Right renal pelvis (tissue), 4 donors: Measurements from ENCODE around the gene IPO5. TPM values are rescaled to one million over a fixed set of nuclear protein-coding genes. Genes with fewer than 3 reads are reported as not detected.
"Not testable (repeated sequence)": the region's sequence is repeated elsewhere in the genome, so short reads cannot be mapped to it uniquely, and the experiment has no call there.

ENCODE experiments used
- DNase-seq, 4 donors: peaks; one replicate each; pipeline ENCODE4 v3.0.0-alpha.2; 2013; ENCODE audit warnings: low read depth in 4 of 4, low spot score in 3 of 4, missing footprints in 1 of 4
- polyA plus RNA-seq, 4 donors: library from polyadenylated mRNA; unstranded; fragments of 120-200 nt; gene quantifications; one replicate each; pipeline ENCODE4 v1.2.1, GENCODE V29; 2013; ENCODE audit not compliant: insufficient read length in 4 of 4

The IPO5 gene
- polyA plus RNA-seq, 4 donors: 160 to 180 (median 178) TPM

DNA sequence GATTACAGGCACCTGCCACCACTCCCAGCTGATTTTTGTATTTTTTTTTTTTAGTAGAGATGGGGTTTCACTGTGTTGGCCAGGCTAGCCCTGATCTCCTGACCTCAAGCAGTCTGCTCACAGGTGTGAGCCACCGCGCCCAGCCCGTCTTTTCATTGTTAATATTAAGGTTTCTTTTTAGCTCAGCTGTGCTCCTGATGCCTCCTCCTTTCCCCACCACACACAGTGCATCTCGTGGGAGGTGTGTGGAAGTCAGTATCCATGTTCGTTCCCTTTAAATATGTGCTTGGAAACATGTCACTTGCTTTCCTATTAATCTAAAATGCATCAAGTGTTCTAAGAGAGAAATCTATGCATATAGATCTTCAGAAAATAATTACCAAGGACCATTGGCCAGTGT, 53.5 kb downstream of the IPO5 start:
- DNase-seq: no peak

DNA sequence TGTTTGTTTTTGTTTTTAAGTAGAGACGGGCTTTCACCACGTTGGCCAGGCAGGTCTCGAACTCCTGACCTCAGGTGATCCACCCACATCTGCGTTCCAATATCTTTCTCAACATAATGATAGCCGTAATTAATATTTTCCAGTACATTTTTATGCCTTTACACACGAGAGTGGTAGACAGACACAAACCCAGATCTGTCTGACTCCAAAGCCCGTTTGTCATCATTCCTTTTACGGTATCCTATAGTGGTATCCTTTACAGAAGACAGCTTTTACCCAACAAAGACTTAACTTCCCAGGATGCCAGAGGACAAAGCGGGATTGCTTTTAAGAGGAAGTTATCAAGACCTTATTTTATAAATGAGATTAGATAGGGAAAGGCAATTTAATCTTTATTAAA, 59.8 kb downstream of the IPO5 start:
- DNase-seq: no peak

DNA sequence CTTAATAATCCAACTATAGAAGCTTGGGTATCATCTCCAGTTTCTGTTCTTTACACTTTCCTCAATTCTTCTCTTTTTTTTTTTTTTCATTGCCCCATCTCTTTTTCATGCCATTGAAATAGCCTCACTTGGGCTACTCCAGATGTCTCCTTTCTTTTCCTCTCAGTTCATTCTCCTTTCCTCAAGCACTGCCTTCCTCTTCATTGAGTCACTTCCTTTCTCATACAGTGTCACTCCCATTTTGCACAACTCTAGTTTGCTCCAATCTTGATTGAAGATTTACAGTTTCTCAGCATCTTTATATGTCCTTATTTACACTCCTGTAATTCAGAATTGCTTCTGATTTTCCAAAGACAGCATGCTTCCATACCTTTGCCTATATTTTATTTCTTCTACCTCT, 61.3 kb downstream of the IPO5 start:
- no peak for DNase-seq

DNA sequence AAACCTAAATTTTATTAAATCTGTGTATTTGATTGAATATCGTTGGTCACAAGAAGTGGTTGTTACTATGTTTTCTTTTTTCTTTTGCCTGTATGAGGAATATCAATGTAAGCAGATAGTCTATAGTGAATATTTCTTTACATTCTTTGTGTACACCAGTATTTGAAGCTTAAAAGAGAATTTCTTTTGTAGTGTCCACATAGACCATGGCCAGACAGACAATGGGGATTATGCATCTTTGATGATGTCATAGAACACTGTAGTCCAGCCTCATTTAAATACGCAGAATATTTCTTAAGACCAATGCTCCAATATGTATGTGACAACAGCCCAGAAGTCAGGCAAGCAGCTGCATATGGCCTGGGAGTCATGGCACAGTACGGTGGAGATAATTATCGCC, 64.8 kb downstream of the IPO5 start:
- DNase-seq: no peak

GRCh38 chr13:98019186-98019585, 65.7 kb downstream of the IPO5 start:
- DNase-seq: no peak

DNA sequence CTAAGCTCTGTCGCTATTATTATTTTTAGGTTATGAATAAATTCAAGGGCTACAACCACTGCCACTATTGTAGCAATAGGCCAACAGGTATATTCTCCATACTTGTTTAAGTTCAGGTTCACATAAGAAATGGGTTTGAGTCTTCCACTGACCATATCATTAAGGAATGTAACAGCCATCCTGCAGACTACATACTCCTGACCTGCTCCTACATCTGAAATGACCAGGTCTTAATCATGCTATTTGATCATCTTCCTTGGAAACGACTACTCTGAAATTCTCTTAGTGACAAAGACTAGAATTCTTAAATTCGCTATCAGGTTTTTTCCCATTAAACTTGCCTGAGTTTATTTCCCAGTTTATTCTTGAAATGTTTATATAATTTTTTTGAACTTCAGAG, 66.8 kb downstream of the IPO5 start:
- no peak for DNase-seq

DNA sequence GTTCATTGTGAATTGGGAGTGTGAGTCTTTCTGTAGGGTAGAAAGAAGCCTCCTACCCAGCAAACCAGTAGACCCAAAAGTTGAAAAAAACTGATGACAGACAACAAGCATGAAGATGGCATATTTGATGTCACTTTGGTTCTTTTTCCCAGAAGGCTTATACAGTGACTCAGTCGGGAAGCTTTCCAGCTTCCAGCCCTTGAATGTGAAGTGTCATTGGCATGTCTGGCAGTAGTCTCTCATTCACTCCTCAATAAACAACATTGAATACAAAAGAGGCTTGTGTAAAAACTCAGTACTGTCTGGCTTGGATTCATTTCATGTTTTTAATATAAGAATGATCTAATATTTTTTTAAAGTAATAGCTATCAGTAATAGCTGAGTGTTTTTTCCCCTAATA, 68.7 kb downstream of the IPO5 start:
- DNase-seq: no peak

DNA sequence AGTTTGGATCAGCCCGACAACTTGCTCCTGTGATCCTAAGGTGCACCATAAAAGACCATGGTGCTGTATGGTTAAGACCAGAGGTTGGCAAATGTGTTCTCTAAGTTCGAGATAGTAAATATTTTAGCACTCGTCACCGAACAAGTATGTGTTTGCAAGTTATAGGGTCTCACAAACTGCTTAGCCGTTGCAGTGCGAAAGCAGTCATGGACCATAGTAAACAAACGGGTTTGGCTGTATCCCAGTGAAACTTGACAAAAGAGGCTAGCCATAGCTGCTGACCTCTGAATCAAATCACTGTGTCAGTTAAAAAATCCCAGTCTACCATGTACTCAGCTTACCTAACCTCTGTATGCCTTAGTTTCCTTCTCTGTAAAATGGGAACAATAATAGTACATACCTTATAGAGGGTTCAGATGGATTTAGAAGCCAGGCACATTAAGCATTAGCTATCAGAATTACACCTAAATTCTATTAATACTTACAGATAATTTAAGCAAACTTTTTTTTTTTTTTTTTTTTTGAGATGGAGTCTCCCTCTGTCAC, 72.1 kb downstream of the IPO5 start:
- no peak for DNase-seq

DNA sequence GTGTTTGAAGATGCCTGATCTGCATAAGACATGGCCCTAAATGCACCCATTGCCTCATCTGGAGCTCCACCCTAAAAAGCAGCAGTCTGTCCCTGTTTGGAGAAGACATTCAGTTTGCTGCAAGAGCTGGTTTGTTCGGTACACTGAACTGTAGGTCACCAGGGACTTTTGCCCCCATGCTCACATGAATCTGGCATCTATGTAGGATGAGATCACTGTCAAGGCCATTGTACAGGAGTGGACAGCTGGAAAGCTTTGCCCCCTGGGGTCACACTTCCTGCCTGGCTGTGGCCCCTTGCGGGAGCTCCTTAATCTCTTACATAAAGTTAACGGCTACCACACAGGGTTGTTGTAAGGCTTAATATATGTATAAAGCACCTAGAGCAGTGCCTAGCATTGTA, 73.0 kb downstream of the IPO5 start:
- no peak for DNase-seq

DNA sequence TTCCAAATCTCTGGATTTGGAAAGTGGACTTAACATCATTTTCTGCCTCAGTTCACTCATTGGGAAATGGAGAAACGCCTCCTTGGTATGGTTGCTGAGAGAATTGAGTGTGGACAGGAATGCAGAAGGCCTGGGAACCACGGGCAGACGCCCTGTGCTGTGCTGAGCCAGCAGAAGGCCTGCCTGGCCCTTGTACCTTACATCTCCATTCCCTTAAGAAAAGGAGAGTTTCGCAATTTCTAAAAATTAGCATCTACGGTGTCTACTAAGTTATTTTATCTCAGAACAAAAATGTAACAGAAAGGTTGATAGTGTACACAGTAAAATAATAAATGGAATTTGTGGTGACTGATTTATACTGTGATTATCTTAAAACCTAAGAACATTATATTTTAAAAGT, 78.7 kb downstream of the IPO5 start:
- no peak for DNase-seq

DNA sequence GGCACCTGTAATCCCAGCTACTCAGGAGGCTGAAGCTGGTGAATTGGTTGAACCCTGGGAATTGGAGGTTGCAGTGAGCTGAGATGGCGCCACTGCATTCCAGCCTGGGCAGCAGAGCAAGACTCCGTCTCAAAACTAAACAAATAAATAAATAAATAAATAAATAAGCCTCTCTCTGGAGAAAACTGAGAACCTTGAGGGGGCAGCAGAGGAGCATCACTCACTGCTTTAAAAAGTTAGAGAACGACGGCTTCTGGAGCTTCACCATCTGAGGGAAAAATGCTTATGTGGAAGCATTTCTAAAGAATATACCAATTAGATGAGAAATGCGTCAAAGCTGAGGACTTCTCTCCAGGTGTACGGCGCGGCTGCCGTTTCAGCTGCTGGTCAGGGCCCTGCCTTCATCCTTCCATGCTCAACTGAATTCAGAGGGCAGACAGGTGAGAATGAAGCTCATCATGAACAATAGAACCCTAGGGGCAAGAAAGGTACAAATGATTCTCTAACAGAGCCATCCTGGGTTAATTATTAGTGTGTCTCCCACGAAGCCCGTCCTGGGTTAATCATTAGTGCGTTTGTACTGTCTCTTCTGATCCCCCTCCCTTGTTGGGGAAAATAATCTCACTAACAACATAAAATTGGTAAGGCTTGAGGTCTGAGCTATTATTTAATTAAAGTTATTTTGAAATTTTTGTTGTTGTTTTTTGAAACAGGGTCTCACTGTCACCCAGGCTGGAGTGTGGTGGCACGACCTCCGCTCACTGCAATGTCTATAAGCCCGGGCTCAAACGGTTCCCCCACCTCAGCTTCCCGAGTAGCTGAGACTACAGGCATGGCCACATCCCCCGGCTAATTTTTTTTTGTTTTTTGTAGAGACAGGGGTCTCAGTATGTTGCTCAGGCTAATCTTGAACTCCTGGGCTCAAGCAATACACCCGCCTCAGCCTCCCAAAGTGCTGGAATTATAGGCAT, 80.1 kb downstream of the IPO5 start:
- DNase-seq: peak; percentile 31 to 65 (median 57)

- DNase-seq: no peak
These were observed 81.9 kb downstream of the IPO5 start for GRCh38 chr13:98035373-98035772.

DNA sequence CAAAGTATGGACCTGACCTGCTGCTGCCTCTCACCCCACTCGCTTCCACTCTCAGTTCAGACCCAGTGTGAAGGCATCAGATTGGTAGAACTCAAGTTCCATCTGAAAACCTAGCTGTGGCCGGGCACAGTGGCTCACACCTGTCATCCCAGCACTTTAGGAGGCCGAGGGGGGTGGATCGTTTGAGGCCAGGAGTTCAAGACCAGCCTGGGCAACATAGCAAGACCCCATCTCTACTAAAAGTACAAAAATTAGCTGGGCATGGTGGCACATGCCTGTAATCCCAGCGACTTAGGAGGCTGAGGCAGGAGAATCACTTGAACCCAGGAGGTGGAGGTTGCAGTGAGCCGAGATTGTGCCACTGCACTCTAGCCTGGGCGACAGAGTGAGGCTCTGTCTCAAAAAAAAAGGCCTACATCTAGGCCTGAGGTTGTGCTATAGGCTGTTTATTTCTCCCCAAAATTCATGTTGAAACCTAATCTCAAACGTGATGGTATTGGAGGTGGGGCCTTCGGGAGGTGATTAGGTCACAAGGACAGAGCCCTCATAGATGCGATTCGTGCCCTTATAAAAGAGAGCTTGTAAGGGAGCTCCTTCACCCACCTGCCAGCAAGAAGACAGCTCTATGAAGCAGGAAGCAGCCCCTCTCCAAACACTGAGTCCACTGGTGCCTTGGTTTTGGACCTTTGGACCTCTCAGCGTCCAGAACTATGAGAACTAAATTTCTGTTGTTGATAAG, 83.3 kb downstream of the IPO5 start:
- DNase-seq: not testable (repeated sequence)

GRCh38 chr13:98039261-98039660, 85.8 kb downstream of the IPO5 start:
- DNase-seq: no peak

- no peak for DNase-seq
These were observed 86.5 kb downstream of the IPO5 start for GRCh38 chr13:98039964-98040363.

GRCh38 chr13:98041081-98041820, 87.8 kb downstream of the IPO5 start:
- DNase-seq: no peak

DNA sequence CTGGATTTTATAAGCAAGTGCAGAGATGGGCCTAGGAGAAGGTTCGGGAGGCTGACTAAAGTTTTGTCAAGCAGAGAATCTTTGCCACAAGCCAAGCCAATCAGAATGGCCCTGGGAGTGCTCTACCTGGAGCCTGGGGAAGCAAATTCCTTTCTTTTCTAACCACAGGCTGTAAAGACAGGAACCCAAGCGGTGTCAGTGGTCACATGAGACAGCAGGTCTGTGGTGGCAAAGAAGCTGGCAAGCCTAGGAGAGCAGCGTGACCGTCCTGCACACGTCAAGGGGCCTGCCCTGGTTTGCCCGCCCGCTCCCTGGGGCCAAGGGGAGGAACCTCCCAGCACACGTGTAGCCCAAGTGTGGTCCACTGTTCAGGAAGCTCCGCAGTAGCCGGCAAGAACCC, 90.8 kb downstream of the IPO5 start:
- no peak for DNase-seq

DNA sequence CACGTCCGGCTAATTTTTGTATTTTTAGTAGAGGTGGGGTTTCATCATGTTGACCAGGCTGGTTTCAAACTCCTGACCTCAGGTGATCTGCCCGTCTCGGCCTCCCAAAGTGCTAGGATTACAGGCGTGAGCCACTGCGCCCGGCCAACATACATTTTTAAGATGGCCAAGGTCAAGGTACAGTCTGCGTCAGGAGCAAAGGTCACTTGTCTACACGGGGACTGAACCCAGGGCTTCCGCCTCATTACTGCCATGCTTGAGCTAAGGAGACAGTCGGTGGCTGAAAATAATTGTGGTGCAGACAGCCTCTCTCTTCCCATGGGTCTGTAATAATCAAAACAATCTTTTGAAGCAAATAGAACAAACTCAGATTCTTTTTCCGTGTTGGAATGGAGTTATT, 94.3 kb downstream of the IPO5 start:
- not testable (repeated sequence) for DNase-seq

DNA sequence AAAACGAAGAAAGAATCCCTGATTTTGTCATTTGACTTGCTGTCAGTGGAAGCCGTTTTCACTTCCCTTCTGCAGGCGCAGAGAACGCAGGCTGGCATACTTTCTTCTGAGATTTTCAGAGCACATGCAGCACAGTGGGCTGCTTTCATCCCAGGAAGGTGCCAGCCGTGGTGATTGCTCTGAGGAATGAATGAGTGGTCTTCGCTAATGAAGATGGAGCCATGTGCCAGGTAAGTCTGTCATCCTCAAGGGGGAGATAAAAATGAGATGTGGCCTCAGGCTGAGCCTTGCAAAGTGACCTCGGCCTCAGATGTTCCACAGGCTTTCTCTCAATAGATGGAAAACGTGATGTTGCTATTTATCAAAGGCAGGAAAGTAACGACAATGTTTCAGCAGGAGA, 94.8 kb downstream of the IPO5 start:
- no peak for DNase-seq

- DNase-seq: peak in 3 of 4 donors; percentile 26 to 42 (median 34)
These were observed 96.6 kb downstream of the IPO5 start for GRCh38 chr13:98050041-98050466.

- no peak for DNase-seq
These were observed 98.9 kb downstream of the IPO5 start for GRCh38 chr13:98052412-98052811.
